Fibroblast of lung (primary cell): ENCODE results near the gene PKHD1. TPM values are rescaled to one million over a fixed set of nuclear protein-coding genes. Genes with fewer than 3 reads are reported as not detected.

Experiments
- DNase-seq, 2 donors: peaks; one replicate each; pipeline versions ENCODE4 v3.0.0 to v3.0.0-alpha.2; 2010; ENCODE audit warnings: low read depth in 2 of 2
- H2AFZ ChIP-seq: 2 replicates; pipeline ENCODE4 v1.5.1; 2012; ENCODE audit warnings: low read length, control low read depth, inconsistent platforms
- H3K27ac ChIP-seq: 2 replicates; pipeline ENCODE4 v1.5.1; 2011; ENCODE audit warnings: low read length, control low read depth; ENCODE audit not compliant: insufficient read depth
- H3K27me3 ChIP-seq: 2 replicates; pipeline ENCODE4 v1.5.1; 2011; ENCODE audit warnings: mild to moderate bottlenecking, low read length; ENCODE audit not compliant: control insufficient read depth, insufficient read depth
- H3K36me3 ChIP-seq: 2 replicates; pipeline ENCODE4 v1.5.1; 2011; ENCODE audit warnings: low read length; ENCODE audit not compliant: control insufficient read depth, insufficient read depth
- H3K4me1 ChIP-seq: 2 replicates; pipeline ENCODE4 v1.5.1; 2011; ENCODE audit warnings: low read length; ENCODE audit not compliant: control insufficient read depth, insufficient read depth; ENCODE audit errors: extremely low read depth
- H3K4me2 ChIP-seq: 2 replicates; pipeline ENCODE4 v1.5.1; 2011; ENCODE audit warnings: low read length, control low read depth; ENCODE audit not compliant: insufficient read depth; ENCODE audit errors: extremely low read depth
- H3K4me3 ChIP-seq, 4 experiments: fragments of 200-600 bp in 1 of 4; sonication (generic) in 1 of 4; replicated peaks in 1 of 4; 2 replicates each; pipeline ENCODE4 v1.5.1; 2011 to 2016; ENCODE audit warnings: low read length in 4 of 4, low read depth in 3 of 4, mild to moderate bottlenecking in 3 of 4, control low read depth in 2 of 4, inconsistent platforms in 1 of 4, mixed read lengths in 1 of 4; ENCODE audit not compliant: insufficient read depth in 1 of 4; ENCODE audit errors: control extremely low read depth in 1 of 4
- H3K79me2 ChIP-seq: 2 replicates; pipeline ENCODE4 v1.5.1; 2012; ENCODE audit warnings: mild to moderate bottlenecking, low read length, inconsistent platforms; ENCODE audit not compliant: control insufficient read depth, insufficient read depth
- H3K9ac ChIP-seq: 2 replicates; pipeline ENCODE4 v1.5.1; 2011; ENCODE audit warnings: mild to moderate bottlenecking, low read length, control low read depth; ENCODE audit not compliant: insufficient read depth
- H3K9me3 ChIP-seq: 2 replicates; pipeline ENCODE4 v1.5.1; 2012; ENCODE audit warnings: low read depth, low read length; ENCODE audit not compliant: control insufficient read depth, insufficient read depth
- H4K20me1 ChIP-seq: 2 replicates; pipeline ENCODE4 v1.5.1; 2011; ENCODE audit warnings: low read length; ENCODE audit not compliant: control insufficient read depth, insufficient read depth; ENCODE audit errors: extremely low read depth
- EZH2 ChIP-seq: IDR thresholded peaks from 2 replicates; pipeline ENCODE4 v1.5.1; 2012; ENCODE audit warnings: low read length, control low read depth, mild to moderate bottlenecking; ENCODE audit errors: missing control alignments
- polyA plus RNA-seq, 2 donors: library from polyadenylated mRNA; depleted of rRNA in 1 of 2; stranded (reverse) in 1 of 2; unstranded in 1 of 2; fragments of >200 nt; gene quantifications; 2 replicates each; pipeline ENCODE4 v1.2.1, GENCODE V29; 2011 to 2012; ENCODE audit warnings: missing spikeins in 1 of 2
- total RNA-seq: library from RNA; depleted of rRNA; stranded (reverse); fragments of >200 nt; gene quantifications from 2 replicates; pipeline ENCODE4 v1.2.1, GENCODE V29; 2014
- TF ChIP-seq, protein P1 (sequence below), 2 donors: IDR thresholded peaks in 1 of 2; conservative IDR thresholded peaks in 1 of 2; 1 replicate in 1 of 2; 2 replicates in 1 of 2; pipeline ENCODE4 v1.5.1; 2011 to 2012; ENCODE audit warnings: low read length in 2 of 2, control low read depth in 1 of 2, inconsistent platforms in 1 of 2, low read depth in 1 of 2, mild to moderate bottlenecking in 1 of 2

Gene PKHD1
- total and polyA plus RNA-seq, 2 donors (not counting 1 experiment from before 2014, with no cell fraction given) = not detected

DNA sequence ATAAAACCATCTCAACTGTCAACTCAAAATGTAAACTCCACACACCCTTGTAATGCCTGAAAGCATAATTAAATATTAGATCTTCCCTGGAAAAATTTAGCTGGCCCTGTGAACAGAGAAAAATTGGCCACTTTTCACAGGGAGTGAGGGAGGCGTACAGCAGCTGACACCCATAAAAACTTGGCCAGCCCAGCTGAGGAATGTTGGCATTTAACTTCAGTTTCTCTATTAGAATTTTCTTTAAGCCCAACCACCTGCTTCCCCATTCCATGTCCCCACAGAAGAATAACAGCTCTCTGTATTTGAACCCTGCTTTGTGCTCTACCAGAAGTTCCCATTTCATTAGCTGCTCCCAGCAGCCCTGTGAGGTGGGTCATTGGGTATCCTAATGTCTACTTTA, 41.0 kb downstream of the PKHD1 start:
- Histone ChIP-seq H3K27ac (no peak overlapping the region), H3K27me3 (no peaks in the 10 kb centered on the region), H3K9me3 (no peaks in the 10 kb centered on the region), H3K4me2 (no peak overlapping the region), H3K9ac (no peak overlapping the region), H4K20me1 (no peaks in the 10 kb centered on the region), H3K36me3 (no peaks in the 10 kb centered on the region), H3K79me2 (no peaks in the 10 kb centered on the region), H2AFZ (no peak overlapping the region), H3K4me1 (no peaks in the 10 kb centered on the region), H3K4me3 (no peak overlapping the region)
- TF ChIP-seq, protein P1, sequence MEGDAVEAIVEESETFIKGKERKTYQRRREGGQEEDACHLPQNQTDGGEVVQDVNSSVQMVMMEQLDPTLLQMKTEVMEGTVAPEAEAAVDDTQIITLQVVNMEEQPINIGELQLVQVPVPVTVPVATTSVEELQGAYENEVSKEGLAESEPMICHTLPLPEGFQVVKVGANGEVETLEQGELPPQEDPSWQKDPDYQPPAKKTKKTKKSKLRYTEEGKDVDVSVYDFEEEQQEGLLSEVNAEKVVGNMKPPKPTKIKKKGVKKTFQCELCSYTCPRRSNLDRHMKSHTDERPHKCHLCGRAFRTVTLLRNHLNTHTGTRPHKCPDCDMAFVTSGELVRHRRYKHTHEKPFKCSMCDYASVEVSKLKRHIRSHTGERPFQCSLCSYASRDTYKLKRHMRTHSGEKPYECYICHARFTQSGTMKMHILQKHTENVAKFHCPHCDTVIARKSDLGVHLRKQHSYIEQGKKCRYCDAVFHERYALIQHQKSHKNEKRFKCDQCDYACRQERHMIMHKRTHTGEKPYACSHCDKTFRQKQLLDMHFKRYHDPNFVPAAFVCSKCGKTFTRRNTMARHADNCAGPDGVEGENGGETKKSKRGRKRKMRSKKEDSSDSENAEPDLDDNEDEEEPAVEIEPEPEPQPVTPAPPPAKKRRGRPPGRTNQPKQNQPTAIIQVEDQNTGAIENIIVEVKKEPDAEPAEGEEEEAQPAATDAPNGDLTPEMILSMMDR (conservative IDR thresholded peaks at IDR 0.05 in 1 of 2, IDR thresholded peaks at IDR 0.05 in 1 of 2; ENCODE audit: low read depth in 1 of 2, low read length in 2 of 2) = no peak
- no peak for TF ChIP-seq EZH2
- DNase-seq = no peak

- TF ChIP-seq, protein P1 (conservative IDR thresholded peaks at IDR 0.05 in 1 of 2, IDR thresholded peaks at IDR 0.05 in 1 of 2; ENCODE audit: low read depth in 1 of 2, low read length in 2 of 2) = no peak
- TF ChIP-seq EZH2 = no peak
- Histone ChIP-seq H3K9ac (no peak overlapping the region), H3K4me2 (no peak overlapping the region), H3K4me3 (no peak overlapping the region), H3K27me3 (no peaks in the 10 kb centered on the region), H2AFZ (no peak overlapping the region), H3K9me3 (no peaks in the 10 kb centered on the region), H3K4me1 (no peaks in the 10 kb centered on the region), H4K20me1 (no peaks in the 10 kb centered on the region), H3K36me3 (no peaks in the 10 kb centered on the region), H3K79me2 (no peaks in the 10 kb centered on the region), H3K27ac (no peak overlapping the region)
- DNase-seq = no peak
Measured at GRCh38 chr6:52045481-52045880, 41.9 kb downstream of the PKHD1 start.

DNA sequence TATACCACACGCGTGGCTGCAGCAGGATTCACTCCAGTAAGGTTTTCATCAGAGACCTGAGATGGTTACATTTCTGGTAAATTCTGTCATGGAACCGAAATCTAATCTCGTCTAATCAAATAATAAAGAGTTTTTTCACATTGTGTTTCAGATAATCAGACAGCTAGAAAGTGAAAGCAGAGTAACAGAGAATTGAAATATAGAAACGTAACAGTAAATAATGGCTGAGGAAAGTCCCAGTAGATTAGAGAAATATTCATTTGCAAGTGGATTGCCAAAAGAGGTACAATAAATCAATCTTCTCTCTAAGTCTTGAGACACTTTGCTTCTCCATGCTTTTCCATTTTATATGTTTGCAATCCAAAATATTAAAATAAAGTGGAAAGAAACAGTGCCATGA, 42.4 kb downstream of the PKHD1 start:
- no peak overlapping the region for H3K27ac ChIP-seq

More for the DNA sequence above, 42.4 kb downstream of the PKHD1 start:
- Histone ChIP-seq H3K4me2 (no peak overlapping the region), H3K9ac (no peak overlapping the region), H3K79me2 (no peaks in the 10 kb centered on the region), H4K20me1 (no peaks in the 10 kb centered on the region), H3K4me1 (no peaks in the 10 kb centered on the region), H3K36me3 (no peaks in the 10 kb centered on the region), H2AFZ (no peak overlapping the region), H3K27me3 (no peaks in the 10 kb centered on the region), H3K9me3 (no peaks in the 10 kb centered on the region), H3K4me3 (no peak overlapping the region)
- DNase-seq = no peak
- TF ChIP-seq, protein P1 (conservative IDR thresholded peaks at IDR 0.05 in 1 of 2, IDR thresholded peaks at IDR 0.05 in 1 of 2; ENCODE audit: low read depth in 1 of 2, low read length in 2 of 2) = no peak
- TF ChIP-seq EZH2 = no peak
